HepG2 (cell line): ENCODE measurements around the gene MBD5.

ENCODE experiments used
- FOXJ3 ChIP-seq: sonication (generic); formaldehyde crosslinking; IDR thresholded peaks from 2 replicates; pipeline ENCODE4 v1.4.0; 2020; ENCODE audit warnings: missing genetic modification reagents, mild to moderate bottlenecking, borderline replicate concordance
- HES4 ChIP-seq: sonication (generic); formaldehyde crosslinking; IDR thresholded peaks from 2 replicates; pipeline ENCODE4 v1.9.0; 2021; ENCODE audit warnings: mild to moderate bottlenecking, missing genetic modification reagents, borderline replicate concordance
- TF ChIP-seq, protein P1 (sequence below): sonication (generic); formaldehyde crosslinking; IDR thresholded peaks from 2 replicates; pipeline ENCODE4 v1.5.0; 2020; ENCODE audit warnings: mild to moderate bottlenecking, missing genetic modification reagents, moderate library complexity
- TF ChIP-seq, protein P2 (sequence below): sonication (generic); formaldehyde crosslinking; IDR thresholded peaks from 2 replicates; pipeline ENCODE4 v1.5.0; 2020; ENCODE audit warnings: mild to moderate bottlenecking, missing genetic modification reagents, borderline replicate concordance

DNA sequence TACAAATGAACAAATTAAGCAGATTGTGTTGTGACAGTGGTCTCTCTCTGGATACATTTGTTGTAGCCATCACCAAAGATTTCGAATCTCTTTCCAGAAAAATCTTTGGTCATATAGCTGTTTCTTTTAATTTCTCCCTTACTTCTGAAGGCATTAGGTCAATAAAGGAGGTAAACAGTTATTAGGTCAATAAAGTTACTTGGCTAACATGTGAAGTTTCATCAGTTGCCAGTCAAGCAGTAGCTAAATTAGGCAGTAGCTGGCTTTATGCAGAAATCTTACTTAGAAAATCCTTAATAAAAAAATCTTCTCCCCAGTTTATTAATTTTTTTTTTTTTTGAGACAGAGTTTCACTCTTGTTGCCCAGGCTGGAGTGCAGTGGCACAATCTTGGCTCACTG, 115.5 kb downstream of the MBD5 start:
- TF ChIP-seq FOXJ3 (CRISPR knock-in tag) (no peak), HES4 (CRISPR knock-in tag) (no peak)
- TF ChIP-seq, protein P1, sequence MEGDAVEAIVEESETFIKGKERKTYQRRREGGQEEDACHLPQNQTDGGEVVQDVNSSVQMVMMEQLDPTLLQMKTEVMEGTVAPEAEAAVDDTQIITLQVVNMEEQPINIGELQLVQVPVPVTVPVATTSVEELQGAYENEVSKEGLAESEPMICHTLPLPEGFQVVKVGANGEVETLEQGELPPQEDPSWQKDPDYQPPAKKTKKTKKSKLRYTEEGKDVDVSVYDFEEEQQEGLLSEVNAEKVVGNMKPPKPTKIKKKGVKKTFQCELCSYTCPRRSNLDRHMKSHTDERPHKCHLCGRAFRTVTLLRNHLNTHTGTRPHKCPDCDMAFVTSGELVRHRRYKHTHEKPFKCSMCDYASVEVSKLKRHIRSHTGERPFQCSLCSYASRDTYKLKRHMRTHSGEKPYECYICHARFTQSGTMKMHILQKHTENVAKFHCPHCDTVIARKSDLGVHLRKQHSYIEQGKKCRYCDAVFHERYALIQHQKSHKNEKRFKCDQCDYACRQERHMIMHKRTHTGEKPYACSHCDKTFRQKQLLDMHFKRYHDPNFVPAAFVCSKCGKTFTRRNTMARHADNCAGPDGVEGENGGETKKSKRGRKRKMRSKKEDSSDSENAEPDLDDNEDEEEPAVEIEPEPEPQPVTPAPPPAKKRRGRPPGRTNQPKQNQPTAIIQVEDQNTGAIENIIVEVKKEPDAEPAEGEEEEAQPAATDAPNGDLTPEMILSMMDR (CRISPR knock-in tag), result no peak
- TF ChIP-seq, protein P2, sequence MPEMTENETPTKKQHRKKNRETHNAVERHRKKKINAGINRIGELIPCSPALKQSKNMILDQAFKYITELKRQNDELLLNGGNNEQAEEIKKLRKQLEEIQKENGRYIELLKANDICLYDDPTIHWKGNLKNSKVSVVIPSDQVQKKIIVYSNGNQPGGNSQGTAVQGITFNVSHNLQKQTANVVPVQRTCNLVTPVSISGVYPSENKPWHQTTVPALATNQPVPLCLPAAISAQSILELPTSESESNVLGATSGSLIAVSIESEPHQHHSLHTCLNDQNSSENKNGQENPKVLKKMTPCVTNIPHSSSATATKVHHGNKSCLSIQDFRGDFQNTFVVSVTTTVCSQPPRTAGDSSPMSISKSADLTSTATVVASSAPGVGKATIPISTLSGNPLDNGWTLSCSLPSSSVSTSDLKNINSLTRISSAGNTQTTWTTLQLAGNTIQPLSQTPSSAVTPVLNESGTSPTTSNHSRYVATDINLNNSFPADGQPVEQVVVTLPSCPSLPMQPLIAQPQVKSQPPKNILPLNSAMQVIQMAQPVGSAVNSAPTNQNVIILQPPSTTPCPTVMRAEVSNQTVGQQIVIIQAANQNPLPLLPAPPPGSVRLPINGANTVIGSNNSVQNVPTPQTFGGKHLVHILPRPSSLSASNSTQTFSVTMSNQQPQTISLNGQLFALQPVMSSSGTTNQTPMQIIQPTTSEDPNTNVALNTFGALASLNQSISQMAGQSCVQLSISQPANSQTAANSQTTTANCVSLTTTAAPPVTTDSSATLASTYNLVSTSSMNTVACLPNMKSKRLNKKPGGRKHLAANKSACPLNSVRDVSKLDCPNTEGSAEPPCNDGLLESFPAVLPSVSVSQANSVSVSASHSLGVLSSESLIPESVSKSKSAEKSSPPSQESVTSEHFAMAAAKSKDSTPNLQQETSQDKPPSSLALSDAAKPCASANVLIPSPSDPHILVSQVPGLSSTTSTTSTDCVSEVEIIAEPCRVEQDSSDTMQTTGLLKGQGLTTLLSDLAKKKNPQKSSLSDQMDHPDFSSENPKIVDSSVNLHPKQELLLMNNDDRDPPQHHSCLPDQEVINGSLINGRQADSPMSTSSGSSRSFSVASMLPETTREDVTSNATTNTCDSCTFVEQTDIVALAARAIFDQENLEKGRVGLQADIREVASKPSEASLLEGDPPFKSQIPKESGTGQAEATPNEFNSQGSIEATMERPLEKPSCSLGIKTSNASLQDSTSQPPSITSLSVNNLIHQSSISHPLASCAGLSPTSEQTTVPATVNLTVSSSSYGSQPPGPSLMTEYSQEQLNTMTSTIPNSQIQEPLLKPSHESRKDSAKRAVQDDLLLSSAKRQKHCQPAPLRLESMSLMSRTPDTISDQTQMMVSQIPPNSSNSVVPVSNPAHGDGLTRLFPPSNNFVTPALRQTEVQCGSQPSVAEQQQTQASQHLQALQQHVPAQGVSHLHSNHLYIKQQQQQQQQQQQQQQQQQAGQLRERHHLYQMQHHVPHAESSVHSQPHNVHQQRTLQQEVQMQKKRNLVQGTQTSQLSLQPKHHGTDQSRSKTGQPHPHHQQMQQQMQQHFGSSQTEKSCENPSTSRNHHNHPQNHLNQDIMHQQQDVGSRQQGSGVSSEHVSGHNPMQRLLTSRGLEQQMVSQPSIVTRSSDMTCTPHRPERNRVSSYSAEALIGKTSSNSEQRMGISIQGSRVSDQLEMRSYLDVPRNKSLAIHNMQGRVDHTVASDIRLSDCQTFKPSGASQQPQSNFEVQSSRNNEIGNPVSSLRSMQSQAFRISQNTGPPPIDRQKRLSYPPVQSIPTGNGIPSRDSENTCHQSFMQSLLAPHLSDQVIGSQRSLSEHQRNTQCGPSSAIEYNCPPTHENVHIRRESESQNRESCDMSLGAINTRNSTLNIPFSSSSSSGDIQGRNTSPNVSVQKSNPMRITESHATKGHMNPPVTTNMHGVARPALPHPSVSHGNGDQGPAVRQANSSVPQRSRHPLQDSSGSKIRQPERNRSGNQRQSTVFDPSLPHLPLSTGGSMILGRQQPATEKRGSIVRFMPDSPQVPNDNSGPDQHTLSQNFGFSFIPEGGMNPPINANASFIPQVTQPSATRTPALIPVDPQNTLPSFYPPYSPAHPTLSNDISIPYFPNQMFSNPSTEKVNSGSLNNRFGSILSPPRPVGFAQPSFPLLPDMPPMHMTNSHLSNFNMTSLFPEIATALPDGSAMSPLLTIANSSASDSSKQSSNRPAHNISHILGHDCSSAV, result no peak
